Vagina (tissue), 2 donors: ENCODE results near the gene ALG1.

ENCODE experiments used
- POLR2A ChIP-seq, 2 donors: fragments of 450-650 bp; IDR thresholded peaks; one replicate each; pipeline ENCODE4 v1.6.1; 2017; ENCODE audit warnings: antibody characterized with exemption in 2 of 2, mild to moderate bottlenecking in 2 of 2, moderate library complexity in 2 of 2
- POLR2AphosphoS5 ChIP-seq, 2 donors: sonication (generic); formaldehyde crosslinking; IDR thresholded peaks; one replicate each; pipeline ENCODE4 v1.9.0; 2017; ENCODE audit warnings: antibody characterized with exemption in 2 of 2, mild to moderate bottlenecking in 2 of 2, low read depth in 1 of 2; ENCODE audit not compliant: insufficient read depth in 1 of 2
- TF ChIP-seq, protein P1 (sequence below), 3 experiments: fragments of 450-650 bp in 2 of 3; fragments of 200-600 bp in 1 of 3; sonication (generic) in 1 of 3; IDR thresholded peaks; one replicate each; pipeline ENCODE4 v1.5.1; 2017 to 2019; ENCODE audit warnings: antibody characterized with exemption in 3 of 3, mild to moderate bottlenecking in 2 of 3, moderate library complexity in 2 of 3

DNA sequence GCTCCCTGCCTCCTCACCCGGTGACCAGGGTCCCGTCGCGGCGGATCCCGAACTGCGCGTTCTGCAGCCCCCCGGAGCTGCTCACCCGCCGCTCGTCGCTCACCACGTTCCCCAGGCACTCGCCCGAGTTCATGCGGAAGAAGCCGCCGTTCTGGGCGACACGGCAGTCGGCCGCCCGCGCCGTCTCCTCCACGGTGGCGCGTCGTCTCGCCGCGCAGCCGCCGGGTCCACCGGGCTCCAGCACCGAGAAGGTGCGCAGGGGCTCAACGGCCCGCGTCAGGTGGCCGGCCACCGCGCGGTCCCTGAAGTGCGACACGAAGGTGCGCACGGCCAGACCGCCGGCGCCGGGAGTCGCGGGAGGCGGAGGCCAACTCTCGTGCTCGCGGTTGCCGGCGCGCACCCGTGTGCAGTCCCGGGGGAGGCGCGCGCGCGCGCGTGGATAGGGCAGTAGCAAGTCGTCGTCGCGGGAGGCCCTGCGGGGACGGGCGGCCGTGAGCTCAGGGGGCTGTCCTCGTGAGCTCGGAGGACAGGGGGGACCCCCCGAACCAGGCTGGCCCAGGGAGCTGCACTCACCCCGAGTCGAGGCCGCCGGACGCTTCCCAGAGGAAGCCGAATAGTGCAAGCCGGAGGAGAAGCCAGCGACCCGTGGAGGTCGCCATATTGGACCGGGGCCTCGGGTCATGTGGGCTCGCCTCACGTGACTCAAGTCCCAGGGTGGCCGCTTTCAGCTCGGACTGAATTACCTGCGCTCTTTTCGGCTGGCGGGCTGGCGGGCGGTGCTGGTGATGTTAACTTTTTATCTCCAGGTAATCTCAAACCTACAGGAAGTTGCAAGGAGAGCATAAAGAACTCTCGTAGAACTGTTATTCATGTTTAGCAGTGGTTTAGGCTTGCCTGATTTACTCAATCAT is 38.1 kb upstream of the ALG1 start, which contains the start of gene NAGPA:
- TF ChIP-seq, protein P1, sequence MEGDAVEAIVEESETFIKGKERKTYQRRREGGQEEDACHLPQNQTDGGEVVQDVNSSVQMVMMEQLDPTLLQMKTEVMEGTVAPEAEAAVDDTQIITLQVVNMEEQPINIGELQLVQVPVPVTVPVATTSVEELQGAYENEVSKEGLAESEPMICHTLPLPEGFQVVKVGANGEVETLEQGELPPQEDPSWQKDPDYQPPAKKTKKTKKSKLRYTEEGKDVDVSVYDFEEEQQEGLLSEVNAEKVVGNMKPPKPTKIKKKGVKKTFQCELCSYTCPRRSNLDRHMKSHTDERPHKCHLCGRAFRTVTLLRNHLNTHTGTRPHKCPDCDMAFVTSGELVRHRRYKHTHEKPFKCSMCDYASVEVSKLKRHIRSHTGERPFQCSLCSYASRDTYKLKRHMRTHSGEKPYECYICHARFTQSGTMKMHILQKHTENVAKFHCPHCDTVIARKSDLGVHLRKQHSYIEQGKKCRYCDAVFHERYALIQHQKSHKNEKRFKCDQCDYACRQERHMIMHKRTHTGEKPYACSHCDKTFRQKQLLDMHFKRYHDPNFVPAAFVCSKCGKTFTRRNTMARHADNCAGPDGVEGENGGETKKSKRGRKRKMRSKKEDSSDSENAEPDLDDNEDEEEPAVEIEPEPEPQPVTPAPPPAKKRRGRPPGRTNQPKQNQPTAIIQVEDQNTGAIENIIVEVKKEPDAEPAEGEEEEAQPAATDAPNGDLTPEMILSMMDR (IDR thresholded peaks at IDR 0.05) = no peak
- TF ChIP-seq POLR2AphosphoS5 (IDR thresholded peaks at IDR 0.05; ENCODE audit: insufficient read depth in 1 of 2, low read depth in 1 of 2) (peak; percentile 75 to 80), POLR2A (IDR thresholded peaks at IDR 0.05) (no peak)
